Panc1 (cell line): ENCODE measurements around the gene RGS6. TPM values are rescaled to one million over a fixed set of nuclear protein-coding genes. Genes with fewer than 3 reads are reported as not detected.

Experiments used
- ATAC-seq: fragments of 200-7000 bp; cut with Tn5 transposase; 2 replicates; pipeline ENCODE4 v1.9.1; 2020; ENCODE audit warnings: mild to moderate bottlenecking, moderate library complexity
- BruUV-seq: library from RNA; stranded (reverse); fragments of 400-500 nt; replicated peaks from 2 replicates; lab custom pipeline; 2021; lab: Mats Ljungman, UMichigan
- CTCF ChIA-PET: fragments of 300-600 bp; sonication (Branson Sonifier 250); formaldehyde crosslinking; loops from one replicate; lab custom pipeline; 2022; ENCODE audit warnings: antibody characterized with exemption; lab: Charles Lee
- POLR2A ChIA-PET: fragments of 300-600 bp; sonication (Branson Sonifier 250); formaldehyde crosslinking; loops from one replicate; lab custom pipeline; 2022; ENCODE audit warnings: antibody characterized with exemption; lab: Charles Lee
- DNase-seq: peaks from one replicate; pipeline ENCODE4 v3.0.0-alpha.2; 2010; ENCODE audit warnings: low read depth, low spot score
- H3K27ac ChIP-seq: 2 replicates; pipeline ENCODE4 v1.5.1; 2011; ENCODE audit warnings: mild to moderate bottlenecking, low read length, inconsistent platforms
- H3K27me3 ChIP-seq: fragments of 200-500 bp; sonication (Bioruptor generic); 2 replicates; pipeline ENCODE4 v1.6.0; 2014; ENCODE audit warnings: low read length, inconsistent platforms; ENCODE audit not compliant: control insufficient read depth, insufficient read depth
- H3K36me3 ChIP-seq: fragments of 200-500 bp; sonication (Bioruptor generic); 2 replicates; pipeline ENCODE4 v1.5.1; 2014; ENCODE audit warnings: inconsistent platforms, mild to moderate bottlenecking, low read length, moderate library complexity; ENCODE audit not compliant: control insufficient read depth, insufficient read depth
- H3K4me1 ChIP-seq: 2 replicates; pipeline ENCODE4 v1.5.1; 2011; ENCODE audit warnings: inconsistent platforms, mild to moderate bottlenecking, low read length, moderate library complexity; ENCODE audit not compliant: control insufficient read depth, insufficient read depth
- H3K4me3 ChIP-seq, 2 experiments: 2 replicates each; pipeline ENCODE4 v1.5.1; 2011 to 2012; ENCODE audit warnings: low read depth in 2 of 2, low read length in 2 of 2, mild to moderate bottlenecking in 2 of 2, inconsistent platforms in 1 of 2, moderate library complexity in 1 of 2
- H3K9me3 ChIP-seq: fragments of 200-500 bp; sonication (Bioruptor generic); 2 replicates; pipeline ENCODE4 v1.5.1; 2014; ENCODE audit warnings: low read depth, mild to moderate bottlenecking, inconsistent platforms, low read length, moderate library complexity; ENCODE audit not compliant: control insufficient read depth, insufficient read depth
- CTCF ChIP-seq: fragments of 450-650 bp; IDR thresholded peaks from 2 replicates; pipeline ENCODE4 v1.5.1; 2017; ENCODE audit warnings: mild to moderate bottlenecking
- POLR2AphosphoS5 ChIP-seq: IDR thresholded peaks from 2 replicates; pipeline ENCODE4 v1.6.1; 2012; ENCODE audit warnings: mild to moderate bottlenecking, low read depth, low read length, moderate library complexity
- SIN3A ChIP-seq: IDR thresholded peaks from 2 replicates; pipeline ENCODE4 v1.6.1; 2012; ENCODE audit warnings: low read depth, mild to moderate bottlenecking, low read length, moderate library complexity, borderline replicate concordance; ENCODE audit not compliant: insufficient read depth
- TCF7L2 ChIP-seq: IDR thresholded peaks from 2 replicates; pipeline ENCODE4 v1.6.1; 2011; ENCODE audit warnings: mild to moderate bottlenecking, low read depth, low read length, inconsistent platforms
- in situ Hi-C: cut with HindIII; loops from 2 replicates; pipeline ENCODE4 v1.10.0; 2016; ENCODE audit warnings: low sequenced_read_pairs, low pct_unique_long_range_greater_than_20kb
- intact Hi-C: fragments of 100-400 bp; cut with micrococcal nuclease; formaldehyde crosslinking; loops from one replicate; pipeline ENCODE4 v1.10.0; 2022; ENCODE audit not compliant: unreplicated experiment
- total RNA-seq: library from RNA; stranded (reverse); gene quantifications from one replicate; pipeline ENCODE4 v1.2.1, GENCODE V29; 2021; ENCODE audit not compliant: unreplicated experiment
- TF ChIP-seq, protein P1 (sequence below), 2 experiments: IDR thresholded peaks; 2 replicates each; pipeline ENCODE4 v1.6.1; 2011 to 2012; ENCODE audit warnings: low read depth in 2 of 2, control low read depth in 1 of 2, low read length in 1 of 2, mild to moderate bottlenecking in 1 of 2, moderate library complexity in 1 of 2; ENCODE audit not compliant: insufficient read depth in 1 of 2

The RGS6 gene
- total RNA-seq, 1 experiment from 2014 or later = not detected

DNA sequence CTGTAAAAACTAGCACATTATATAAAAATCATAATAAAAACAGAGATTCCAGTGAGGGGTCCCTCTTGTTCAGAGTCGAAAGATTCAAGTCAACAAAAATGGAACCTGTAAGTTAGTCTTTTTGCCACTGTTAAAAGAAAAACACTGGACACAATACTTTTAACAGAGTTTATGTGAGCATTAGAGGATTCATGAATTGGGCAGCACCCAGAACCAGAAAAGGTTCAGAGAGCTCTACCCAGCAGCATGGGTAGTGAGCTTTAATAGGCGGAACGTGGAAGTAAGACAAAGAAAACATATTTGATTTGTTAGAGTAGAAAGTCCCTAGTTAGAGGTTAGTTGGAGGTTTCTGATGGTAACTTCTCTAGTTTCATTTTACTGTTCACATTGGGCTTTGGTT is 476.8 kb downstream of the RGS6 start:
- ATAC-seq (no peak), DNase-seq (no peak)
- in situ Hi-C loops (no loop called here), intact Hi-C loops (no loop called here)
- Histone ChIP-seq H3K27me3 (no peaks in the 10 kb centered on the region), H3K4me3 (no peak overlapping the region), H3K4me1 (no peaks in the 10 kb centered on the region), H3K27ac (no peak overlapping the region), H3K36me3 (no peaks in the 10 kb centered on the region), H3K9me3 (no peaks in the 10 kb centered on the region)
- TF ChIP-seq SIN3A (no peak), TCF7L2 (no peak), CTCF (no peak), POLR2AphosphoS5 (no peak)
- TF ChIP-seq, protein P1, sequence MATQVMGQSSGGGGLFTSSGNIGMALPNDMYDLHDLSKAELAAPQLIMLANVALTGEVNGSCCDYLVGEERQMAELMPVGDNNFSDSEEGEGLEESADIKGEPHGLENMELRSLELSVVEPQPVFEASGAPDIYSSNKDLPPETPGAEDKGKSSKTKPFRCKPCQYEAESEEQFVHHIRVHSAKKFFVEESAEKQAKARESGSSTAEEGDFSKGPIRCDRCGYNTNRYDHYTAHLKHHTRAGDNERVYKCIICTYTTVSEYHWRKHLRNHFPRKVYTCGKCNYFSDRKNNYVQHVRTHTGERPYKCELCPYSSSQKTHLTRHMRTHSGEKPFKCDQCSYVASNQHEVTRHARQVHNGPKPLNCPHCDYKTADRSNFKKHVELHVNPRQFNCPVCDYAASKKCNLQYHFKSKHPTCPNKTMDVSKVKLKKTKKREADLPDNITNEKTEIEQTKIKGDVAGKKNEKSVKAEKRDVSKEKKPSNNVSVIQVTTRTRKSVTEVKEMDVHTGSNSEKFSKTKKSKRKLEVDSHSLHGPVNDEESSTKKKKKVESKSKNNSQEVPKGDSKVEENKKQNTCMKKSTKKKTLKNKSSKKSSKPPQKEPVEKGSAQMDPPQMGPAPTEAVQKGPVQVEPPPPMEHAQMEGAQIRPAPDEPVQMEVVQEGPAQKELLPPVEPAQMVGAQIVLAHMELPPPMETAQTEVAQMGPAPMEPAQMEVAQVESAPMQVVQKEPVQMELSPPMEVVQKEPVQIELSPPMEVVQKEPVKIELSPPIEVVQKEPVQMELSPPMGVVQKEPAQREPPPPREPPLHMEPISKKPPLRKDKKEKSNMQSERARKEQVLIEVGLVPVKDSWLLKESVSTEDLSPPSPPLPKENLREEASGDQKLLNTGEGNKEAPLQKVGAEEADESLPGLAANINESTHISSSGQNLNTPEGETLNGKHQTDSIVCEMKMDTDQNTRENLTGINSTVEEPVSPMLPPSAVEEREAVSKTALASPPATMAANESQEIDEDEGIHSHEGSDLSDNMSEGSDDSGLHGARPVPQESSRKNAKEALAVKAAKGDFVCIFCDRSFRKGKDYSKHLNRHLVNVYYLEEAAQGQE (IDR thresholded peaks at IDR 0.05; ENCODE audit: insufficient read depth in 1 of 2, low read depth in 2 of 2, low read length in 1 of 2) = no peak
- BruUV-seq = no TSS peak
- ChIA-PET CTCF (no interaction called here), POLR2A (no interaction called here)

GRCh38 chr14:72416081-72416849 is 484.0 kb downstream of the RGS6 start:
- BruUV-seq = no TSS peak
- ChIA-PET CTCF (interaction anchor here (0.7 kb wide), 1 partner anchor 610 kb away, joined by 5 read pairs; no protein-coding TSS in a partner anchor), POLR2A (no interaction called here)
- Histone ChIP-seq H3K9me3 (no peaks in the 10 kb centered on the region), H3K36me3 (no peaks in the 10 kb centered on the region), H3K27me3 (no peaks in the 10 kb centered on the region; the same call in 1 of the 2 replicates), H3K4me1 (no peaks in the 10 kb centered on the region), H3K4me3 (no peak overlapping the region), H3K27ac (no peak overlapping the region)
- ATAC-seq = no peak
- no peak for DNase-seq
- in situ Hi-C loops = no loop called here
- intact Hi-C loops = no loop called here
- TF ChIP-seq TCF7L2 (no peak), CTCF (no peak), POLR2AphosphoS5 (no peak), SIN3A (no peak)
- TF ChIP-seq, protein P1 (IDR thresholded peaks at IDR 0.05; ENCODE audit: insufficient read depth in 1 of 2, low read depth in 2 of 2, low read length in 1 of 2) = no peak
